Kidney (tissue), 14 donors: ENCODE measurements around the gene PRSS1. TPM values are rescaled to one million over a fixed set of nuclear protein-coding genes. Genes with fewer than 3 reads are reported as not detected.

Experiments used
- DNase-seq, 5 donors: peaks; one replicate each; pipeline ENCODE4 v3.0.0-alpha.2; 2013 to 2020
- FAIRE-seq: peaks from 2 replicates; lab custom pipeline; 2012; peaks lifted over from hg19 to GRCh38; lab: Jason Lieb, UNC
- H3K27ac ChIP-seq, 2 donors: one replicate each; pipeline ENCODE4 v1.7.0; 2013; ENCODE audit warnings: low read depth in 2 of 2, low read length in 2 of 2, inconsistent platforms in 1 of 2
- H3K27me3 ChIP-seq: one replicate; pipeline ENCODE4 v1.7.1; 2013; ENCODE audit warnings: low read length, inconsistent platforms; ENCODE audit not compliant: control insufficient read depth, insufficient read depth
- H3K36me3 ChIP-seq, 3 donors: one replicate each; pipeline versions ENCODE4 v1.7.0 to v1.7.1; 2013; ENCODE audit warnings: low read length in 3 of 3, control low read depth in 1 of 3, inconsistent platforms in 1 of 3; ENCODE audit not compliant: insufficient read depth in 3 of 3, control insufficient read depth in 2 of 3
- H3K4me1 ChIP-seq, 3 donors: one replicate each; pipeline versions ENCODE4 v1.7.0 to v1.7.1; 2013; ENCODE audit warnings: low read length in 3 of 3, inconsistent platforms in 1 of 3, low read depth in 1 of 3; ENCODE audit not compliant: control insufficient read depth in 2 of 3, insufficient read depth in 2 of 3
- H3K4me3 ChIP-seq, 3 donors: one replicate each; pipeline versions ENCODE4 v1.7.0 to v1.8.1; 2013; ENCODE audit warnings: low read length in 3 of 3, control low read depth in 1 of 3, inconsistent platforms in 1 of 3
- H3K9ac ChIP-seq, 3 donors: one replicate each; pipeline versions ENCODE4 v1.7.0 to v1.7.1; 2013; ENCODE audit warnings: low read length in 3 of 3, control low read depth in 1 of 3, inconsistent platforms in 1 of 3
- H3K9me3 ChIP-seq, 3 donors: one replicate each; pipeline versions ENCODE4 v1.7.0 to v1.7.1; 2013; ENCODE audit warnings: low read length in 3 of 3, control low read depth in 1 of 3, inconsistent platforms in 1 of 3; ENCODE audit not compliant: control insufficient read depth in 2 of 3, insufficient read depth in 1 of 3
- intact Hi-C: fragments of 100-400 bp; cut with DNase I; formaldehyde crosslinking; loops from one replicate; pipeline ENCODE4 v1.11.1; 2022
- polyA plus RNA-seq: library from polyadenylated mRNA; stranded (reverse); fragments of 350-450 nt; fragmentation: Illumina TruSeq; extraction: RNeasy Lipid Tissue Mini Kit (QIAGEN cat#74804); gene quantifications from one replicate; pipeline ENCODE4 v1.2.3, GENCODE V29; 2014; ENCODE audit warnings: low read depth, low replicate concordance; ENCODE audit not compliant: insufficient read depth
- total RNA-seq: library from RNA; stranded (reverse); fragmentation: NEBNext Ultra II Directional; extraction: Animal tissue kit (Norgen Biotek cat#: 25700); gene quantifications from one replicate; pipeline ENCODE4 v1.2.1, GENCODE V29; 2021
- TF ChIP-seq, protein P1 (sequence below): IDR thresholded peaks from 3 replicates; pipeline ENCODE4 v1.5.1; 2012; ENCODE audit warnings: mild to moderate bottlenecking, moderate library complexity, borderline replicate concordance; ENCODE audit not compliant: insufficient read depth; ENCODE audit errors: extremely low read depth
- donor health status: control.
- donor health status: control.
- donor health status: control.
- donor health status: control.
- donor health status: control.
- donor health status: DM: yes; HTN: yes; CAD: no.
- donor health status: Normal renal cell carcinoma (clear cell type).

PRSS1 gene
- total and polyA plus RNA-seq, 2 donors from 2014 or later: not detected

DNA sequence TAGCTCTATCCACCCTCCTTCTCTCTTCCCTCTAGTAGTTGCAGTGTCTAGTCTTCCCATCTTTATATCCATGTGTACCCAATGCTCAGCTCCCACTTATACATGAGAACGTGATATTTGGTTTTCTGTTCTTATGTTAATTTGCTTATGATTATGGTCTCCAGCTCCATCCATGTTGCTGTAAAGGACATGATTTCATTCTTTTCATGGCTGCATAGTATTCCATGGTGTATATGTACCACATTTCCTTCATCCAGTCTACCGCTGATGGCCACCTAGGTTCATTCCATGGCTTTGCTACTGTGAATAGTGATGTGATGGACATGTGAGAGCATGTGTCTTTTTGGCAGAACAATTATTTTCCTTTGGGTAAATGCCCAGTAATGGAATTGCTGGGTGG, 28.0 kb downstream of the PRSS1 start:
- no peak for FAIRE-seq
- TF ChIP-seq, protein P1, sequence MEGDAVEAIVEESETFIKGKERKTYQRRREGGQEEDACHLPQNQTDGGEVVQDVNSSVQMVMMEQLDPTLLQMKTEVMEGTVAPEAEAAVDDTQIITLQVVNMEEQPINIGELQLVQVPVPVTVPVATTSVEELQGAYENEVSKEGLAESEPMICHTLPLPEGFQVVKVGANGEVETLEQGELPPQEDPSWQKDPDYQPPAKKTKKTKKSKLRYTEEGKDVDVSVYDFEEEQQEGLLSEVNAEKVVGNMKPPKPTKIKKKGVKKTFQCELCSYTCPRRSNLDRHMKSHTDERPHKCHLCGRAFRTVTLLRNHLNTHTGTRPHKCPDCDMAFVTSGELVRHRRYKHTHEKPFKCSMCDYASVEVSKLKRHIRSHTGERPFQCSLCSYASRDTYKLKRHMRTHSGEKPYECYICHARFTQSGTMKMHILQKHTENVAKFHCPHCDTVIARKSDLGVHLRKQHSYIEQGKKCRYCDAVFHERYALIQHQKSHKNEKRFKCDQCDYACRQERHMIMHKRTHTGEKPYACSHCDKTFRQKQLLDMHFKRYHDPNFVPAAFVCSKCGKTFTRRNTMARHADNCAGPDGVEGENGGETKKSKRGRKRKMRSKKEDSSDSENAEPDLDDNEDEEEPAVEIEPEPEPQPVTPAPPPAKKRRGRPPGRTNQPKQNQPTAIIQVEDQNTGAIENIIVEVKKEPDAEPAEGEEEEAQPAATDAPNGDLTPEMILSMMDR: no peak
- Histone ChIP-seq H3K27me3 (no peaks in the 10 kb centered on the region), H3K4me3 (no peak overlapping the region), H3K4me1 (no peaks in the 10 kb centered on the region), H3K36me3 (no peaks in the 10 kb centered on the region), H3K9ac (no peak overlapping the region), H3K27ac (no peak overlapping the region), H3K9me3 (no peaks in the 10 kb centered on the region)
- intact Hi-C loops: loop anchor here (10.0 kb wide), 1 partner anchor 73 kb away; no protein-coding TSS in a partner anchor
- DNase-seq: no peak

- no peaks in the 10 kb centered on the region for H3K9me3 ChIP-seq
- peak overlapping the region in 1 of 3 donors; percentile 58 for H3K4me3 ChIP-seq
- H3K36me3 ChIP-seq: no peaks in the 10 kb centered on the region
- intact Hi-C loops: no loop called here
- TF ChIP-seq, protein P1: peak; percentile 98
- DNase-seq (peak; percentile 92 to 95 (median 94)), FAIRE-seq (no peak)
- no peak overlapping the region for H3K9ac ChIP-seq
- no peak overlapping the region for H3K27ac ChIP-seq
- H3K4me1 ChIP-seq: no peaks in the 10 kb centered on the region
- no peaks in the 10 kb centered on the region for H3K27me3 ChIP-seq
Observed at GRCh38 chr7:142782922-142783900, 33.9 kb downstream of the PRSS1 start.

GRCh38 chr7:142784096-142784495, 34.8 kb downstream of the PRSS1 start:
- no peak for FAIRE-seq

More at GRCh38 chr7:142784096-142784495, 34.8 kb downstream of the PRSS1 start:
- Histone ChIP-seq H3K9me3 (no peaks in the 10 kb centered on the region), H3K36me3 (no peaks in the 10 kb centered on the region), H3K4me3 (no peak overlapping the region), H3K4me1 (no peaks in the 10 kb centered on the region), H3K27me3 (no peaks in the 10 kb centered on the region), H3K9ac (no peak overlapping the region), H3K27ac (no peak overlapping the region)
- DNase-seq: no peak
- intact Hi-C loops: no loop called here
- TF ChIP-seq, protein P1: no peak
